NCI-H510A treated with DMSO at 0.1 percent for 48 hours (cell line): Measurements from ENCODE around the gene MAPKAPK3.

Source experiments
- DNase-seq: peaks from one replicate; lab custom pipeline; 2025; lab: John Stamatoyannopoulos, UW

Gene MAPKAPK3

GRCh38 chr3:50617096-50617791 is at the start of gene MAPKAPK3:
MAPKAPK3 (plus strand) TSS chr3:50617151; CDS start chr3:50617566, 415 bp downstream.
- DNase-seq: no peak

DNA sequence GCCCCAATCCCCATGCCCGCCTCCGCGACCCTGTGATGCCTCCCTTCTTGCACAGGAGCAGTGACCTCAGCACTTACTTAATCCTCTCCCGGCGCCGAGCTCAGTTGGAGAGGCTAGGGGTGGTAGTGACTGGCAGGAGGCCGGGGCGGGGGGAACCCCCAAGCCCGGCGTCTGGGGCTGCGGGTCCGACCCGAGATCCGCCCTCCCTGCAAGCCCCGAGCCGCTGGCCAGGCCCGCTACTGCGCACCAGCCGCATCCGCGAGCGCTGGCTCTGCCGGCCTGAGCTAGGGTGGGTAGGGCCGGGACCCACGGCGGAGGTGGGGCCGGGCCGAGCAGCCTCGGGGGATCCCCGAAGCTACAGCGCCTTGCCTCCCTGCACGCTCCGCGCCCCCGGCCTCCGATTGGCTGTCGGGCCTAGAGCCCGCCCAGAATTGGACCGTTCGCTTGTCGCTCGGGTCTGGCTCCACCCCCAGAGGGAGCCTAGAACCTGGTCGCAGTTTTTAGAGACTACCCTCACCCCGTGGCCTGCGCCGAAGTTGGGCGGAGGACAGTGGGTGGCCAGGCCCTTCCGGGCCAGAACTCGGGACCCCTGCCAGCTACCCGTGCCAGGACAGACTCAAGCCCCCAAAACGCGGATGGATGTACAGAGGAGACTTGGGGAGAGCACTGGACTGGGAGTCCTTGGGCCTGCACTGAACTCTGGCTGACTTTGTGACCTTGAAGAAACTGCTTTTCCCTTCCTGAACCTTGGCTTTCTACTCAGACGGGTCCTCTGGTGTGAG is 49.4 kb upstream of the MAPKAPK3 start, which contains the start of gene C3orf18:
Gene C3orf18, minus strand, starts transcription at position 362 of the 782 bp plus-strand sequence. CDS start 2,048 bp downstream, outside the sequence.
- peak; percentile 68 for DNase-seq

DNA sequence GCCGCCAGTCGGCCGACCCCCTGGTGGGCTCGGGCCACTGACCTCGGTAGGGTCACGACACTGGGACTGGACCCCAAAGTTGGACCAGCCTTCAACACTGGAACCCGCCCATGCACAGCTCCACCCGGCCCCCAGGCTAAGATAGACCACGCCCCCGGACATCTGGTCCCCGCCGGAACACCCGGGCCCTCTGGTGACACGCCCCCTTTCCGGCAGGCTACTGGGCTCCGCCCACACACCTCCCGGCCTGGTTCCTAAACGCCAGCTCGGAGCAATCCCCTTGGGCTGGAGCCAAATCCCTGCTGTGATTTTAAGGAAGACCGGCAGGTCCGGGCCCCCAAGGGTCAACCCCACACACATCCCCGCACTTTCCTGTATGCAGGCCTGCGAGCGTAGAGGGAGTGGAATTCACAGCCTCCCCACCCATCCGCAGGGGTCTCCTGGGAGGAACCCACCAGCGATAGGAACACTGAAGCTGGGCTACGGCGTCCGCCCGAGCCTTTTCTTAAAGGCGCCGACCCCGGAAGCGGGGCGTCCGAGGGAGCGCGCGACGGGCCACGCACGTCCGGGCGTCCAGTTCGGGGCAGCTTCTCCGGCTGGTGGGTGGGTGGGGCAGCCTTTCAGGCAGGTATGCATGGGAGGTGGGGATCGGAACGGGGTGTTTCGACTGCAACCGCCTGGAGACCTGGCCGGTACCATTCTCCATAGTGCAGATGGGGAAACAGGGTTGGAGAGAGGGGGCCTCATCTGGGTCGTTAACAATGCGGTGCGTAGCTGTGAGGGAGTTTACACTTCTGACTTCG is 47.8 kb upstream of the MAPKAPK3 start, which contains the start of gene HEMK1:
Gene HEMK1, plus strand, starts transcription at position 576 of the 803 bp plus-strand sequence. CDS start 1,583 bp downstream, outside the sequence.
- DNase-seq: peak; percentile 87

DNA sequence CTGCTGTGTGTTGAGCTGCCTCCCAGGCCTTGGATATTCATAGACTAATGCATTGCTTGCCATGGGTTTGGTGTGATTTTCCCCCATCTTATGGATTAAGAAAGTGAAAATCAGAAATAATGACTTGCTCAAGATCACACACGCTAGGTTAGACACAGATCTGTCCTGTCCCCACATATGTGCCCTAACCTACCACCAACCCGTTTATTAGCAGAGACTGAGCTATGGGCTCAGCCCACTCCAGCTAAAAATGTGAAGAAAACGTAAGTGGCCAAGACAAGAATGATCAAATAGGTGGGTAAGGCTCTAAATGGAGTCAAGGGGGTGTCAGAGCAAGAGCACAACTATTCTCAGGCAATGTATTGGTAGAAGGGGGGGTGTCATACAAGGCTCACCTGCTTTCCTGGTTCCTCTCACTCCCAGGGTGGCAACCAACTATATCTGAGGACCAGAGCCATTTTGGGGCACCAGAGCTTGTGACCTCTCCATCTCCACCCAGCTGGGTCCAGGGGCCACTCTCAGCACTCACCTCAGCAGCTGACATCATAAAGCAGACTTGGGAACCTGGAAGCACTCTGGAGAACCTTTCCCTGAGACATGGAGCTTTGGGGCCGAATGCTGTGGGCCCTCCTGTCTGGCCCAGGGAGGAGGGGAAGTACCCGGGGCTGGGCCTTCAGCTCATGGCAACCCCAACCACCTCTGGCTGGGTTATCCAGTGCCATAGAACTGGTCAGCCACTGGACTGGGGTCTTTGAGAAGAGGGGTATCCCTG is 46.3 kb upstream of the MAPKAPK3 start:
- no peak for DNase-seq

DNA sequence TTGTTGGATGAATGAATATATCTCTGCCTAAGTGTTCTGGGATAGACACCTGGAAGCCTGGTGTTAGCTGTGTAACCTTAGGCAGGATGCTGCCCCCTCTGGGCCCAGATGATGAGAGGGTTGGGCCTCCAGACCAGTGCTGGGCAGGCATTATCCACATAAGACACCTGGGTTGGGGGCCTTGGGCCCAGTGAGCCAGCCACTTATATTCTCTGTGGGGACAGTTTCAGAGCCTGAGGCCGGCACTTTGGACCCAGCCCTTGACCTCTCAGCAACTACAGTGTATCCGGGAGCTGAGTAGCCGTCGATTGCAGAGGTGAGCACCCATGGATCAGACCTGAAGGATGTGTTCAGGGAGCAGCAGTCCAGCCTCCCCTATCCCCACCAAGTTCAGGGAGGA is 45.5 kb upstream of the MAPKAPK3 start:
- no peak for DNase-seq

DNA sequence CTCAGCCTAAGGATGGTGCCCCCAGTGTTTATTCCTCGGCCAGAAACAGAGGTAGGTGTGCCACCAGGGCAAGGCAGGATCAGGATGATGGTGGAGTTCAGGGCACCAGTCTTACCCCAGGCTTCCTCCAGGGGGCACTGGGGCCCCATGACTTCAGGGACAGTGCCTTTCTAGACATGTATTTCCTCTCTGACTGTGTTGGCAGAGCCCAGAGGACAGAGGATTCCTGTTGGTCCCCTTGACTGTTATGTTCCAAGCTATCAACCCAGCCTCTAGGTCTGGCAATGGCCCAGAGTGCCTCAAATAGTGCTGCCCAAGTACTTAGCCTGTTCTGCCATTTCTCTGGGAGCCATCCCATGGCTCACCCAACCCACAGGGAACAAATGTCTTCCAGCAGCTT is 44.8 kb upstream of the MAPKAPK3 start:
- DNase-seq: peak; percentile 38

- DNase-seq: no peak
Observed at GRCh38 chr3:50572801-50573371, 44.1 kb upstream of the MAPKAPK3 start.

- no peak for DNase-seq
Observed at GRCh38 chr3:50573566-50574443, 43.1 kb upstream of the MAPKAPK3 start.

- DNase-seq: no peak
Observed at GRCh38 chr3:50574444-50574831, 42.5 kb upstream of the MAPKAPK3 start.

DNA sequence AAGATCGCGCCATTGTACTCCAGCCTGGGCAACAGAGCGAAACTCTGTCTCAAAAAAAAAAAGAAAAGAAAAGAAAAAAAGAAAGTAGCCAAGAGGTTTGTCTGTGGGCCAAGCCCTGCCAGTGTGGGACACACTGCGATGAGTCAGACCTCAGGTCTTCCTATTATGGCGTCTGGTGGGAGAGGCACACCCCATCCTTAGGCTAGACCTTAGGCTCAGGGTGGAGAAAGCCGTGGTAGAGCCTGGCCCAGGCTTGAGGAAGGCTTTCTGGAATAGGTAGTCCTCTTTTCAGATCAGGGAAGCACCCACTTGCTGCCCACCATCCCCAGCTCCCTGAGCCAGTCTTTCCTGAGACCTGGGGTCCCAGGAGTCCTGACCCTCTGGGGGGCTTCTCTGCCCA is 41.6 kb upstream of the MAPKAPK3 start:
- DNase-seq: no peak

GRCh38 chr3:50577348-50577747 is 39.6 kb upstream of the MAPKAPK3 start:
- DNase-seq: no peak

GRCh38 chr3:50580683-50581458 is 36.1 kb upstream of the MAPKAPK3 start:
- DNase-seq: no peak

DNA sequence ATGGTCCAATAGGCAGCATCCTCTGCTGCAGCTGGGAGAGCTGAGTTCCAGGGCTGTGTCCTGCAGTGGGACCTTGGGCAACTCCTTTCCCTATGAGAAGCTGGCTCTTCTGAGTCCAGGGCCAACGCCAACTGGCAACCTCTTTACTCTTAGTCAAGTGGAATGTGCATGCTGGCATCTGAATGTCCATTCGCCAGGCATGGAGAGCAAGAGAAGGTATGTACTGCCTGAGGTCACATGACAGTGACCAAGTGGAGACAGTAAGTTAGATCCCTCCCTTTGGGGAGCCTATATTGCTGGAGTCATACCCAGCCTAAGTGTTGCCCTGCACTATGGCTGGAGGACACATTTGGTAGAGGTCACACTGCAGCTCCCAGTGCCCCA is 35.5 kb upstream of the MAPKAPK3 start:
- DNase-seq: no peak

GRCh38 chr3:50582083-50582482 is 34.9 kb upstream of the MAPKAPK3 start:
- no peak for DNase-seq

DNA sequence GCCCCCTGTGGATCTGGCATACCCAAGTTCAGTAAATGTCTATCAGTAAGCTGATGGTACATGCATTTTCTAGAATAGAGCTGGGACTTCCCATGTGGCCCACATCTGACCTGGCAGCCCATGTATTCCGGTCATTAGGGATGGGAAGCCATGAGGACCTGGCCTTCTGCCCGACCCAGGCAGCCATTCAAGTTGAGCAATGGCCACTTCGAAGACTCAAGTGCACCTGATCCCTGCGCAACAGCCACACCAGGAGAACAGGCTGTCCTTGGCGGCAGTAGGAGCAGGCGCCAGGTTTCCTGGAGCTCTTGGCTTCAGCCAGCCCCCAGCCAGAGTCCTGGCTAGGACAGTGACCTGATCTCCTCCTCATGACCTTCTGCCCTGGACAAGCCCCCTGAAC is 33.1 kb upstream of the MAPKAPK3 start:
- DNase-seq: no peak

- no peak for DNase-seq
Observed at GRCh38 chr3:50584391-50584790, 32.6 kb upstream of the MAPKAPK3 start.

DNA sequence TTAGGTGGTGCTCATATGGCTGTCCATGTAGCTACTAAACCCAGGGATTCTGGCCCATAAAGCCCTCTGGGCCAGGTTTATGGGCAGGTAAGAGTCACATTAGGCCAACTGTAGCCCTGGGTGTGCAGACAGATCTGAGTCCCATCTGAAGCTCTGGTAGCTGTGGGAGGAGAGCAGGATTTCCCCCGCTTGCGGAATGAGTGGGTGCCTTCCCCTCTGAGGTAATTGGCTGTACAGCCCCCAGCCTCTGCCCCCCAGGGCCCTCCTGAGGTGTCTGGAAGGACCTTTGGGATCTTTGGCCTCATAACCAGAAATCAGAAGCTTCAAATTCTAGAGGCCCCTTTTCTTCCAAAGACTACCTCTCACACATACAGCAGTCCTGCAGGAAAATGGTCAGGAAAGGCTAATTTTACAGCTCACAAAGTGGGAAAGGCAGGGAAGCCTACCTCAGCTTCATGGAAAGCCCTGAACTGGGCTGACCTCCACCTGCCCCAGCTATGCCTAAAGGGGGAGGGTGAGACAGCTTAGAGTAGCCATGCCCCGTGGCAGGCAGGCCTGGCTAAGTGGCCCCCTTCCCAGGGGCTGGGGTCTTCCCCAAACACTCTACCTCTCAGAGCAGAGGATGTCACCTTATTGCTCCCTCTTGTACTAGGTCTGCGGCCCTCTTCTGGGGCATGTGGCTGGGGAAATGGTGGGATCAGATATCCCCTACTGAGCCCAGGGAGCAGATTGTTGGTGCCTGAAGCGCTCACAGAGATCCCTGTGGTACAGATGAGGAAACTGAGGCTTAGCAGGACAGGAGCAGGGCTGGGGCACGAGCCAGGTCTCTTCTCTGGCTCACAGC is 30.8 kb upstream of the MAPKAPK3 start:
- DNase-seq: no peak

- DNase-seq: no peak
Observed at GRCh38 chr3:50586763-50587070, 30.2 kb upstream of the MAPKAPK3 start.

DNA sequence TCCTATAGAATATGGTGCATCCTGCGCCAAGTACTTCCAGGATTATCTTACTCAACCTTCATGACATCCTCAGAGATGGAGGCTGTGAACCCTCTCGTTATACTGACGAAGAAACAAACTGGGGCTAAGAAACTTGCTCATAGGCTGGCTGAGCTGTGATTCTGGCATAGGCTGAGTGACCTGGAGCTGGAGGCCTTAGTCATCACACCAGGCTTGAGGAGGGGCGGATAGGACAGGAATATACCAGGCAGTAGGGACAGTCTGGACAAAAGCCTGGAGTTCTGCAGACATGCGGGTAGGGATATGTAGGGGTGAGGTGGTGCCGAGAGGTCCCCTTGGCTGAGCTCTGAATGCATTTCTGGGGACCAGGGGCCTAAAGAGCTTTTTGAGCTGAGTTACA is 29.6 kb upstream of the MAPKAPK3 start:
- no peak for DNase-seq
